KMS-11 (cell line): ENCODE data around the gene CMAS.
"Not testable (repeated sequence)": the region's sequence is repeated elsewhere in the genome, so short reads cannot be mapped to it uniquely, and the experiment has no call there.

Experiments used
- H2AFZ ChIP-seq: fragments of 200-600 bp; sonication (generic); 2 replicates; pipeline ENCODE4 v1.6.1; 2016; ENCODE audit warnings: antibody characterized with exemption, mixed run types, low read depth
- H3K27ac ChIP-seq: fragments of 200-600 bp; sonication (generic); 2 replicates; pipeline ENCODE4 v1.6.1; 2016; ENCODE audit warnings: mild to moderate bottlenecking, mixed run types
- H3K27me3 ChIP-seq: fragments of 200-600 bp; sonication (generic); 2 replicates; pipeline ENCODE4 v1.6.1; 2017; ENCODE audit warnings: mild to moderate bottlenecking, low read depth, mixed run types, moderate library complexity; ENCODE audit not compliant: insufficient read depth
- H3K36me3 ChIP-seq: fragments of 200-600 bp; sonication (generic); 2 replicates; pipeline ENCODE4 v1.6.1; 2017; ENCODE audit warnings: mild to moderate bottlenecking, mixed run types; ENCODE audit not compliant: insufficient read depth
- H3K4me1 ChIP-seq: fragments of 200-600 bp; sonication (generic); 2 replicates; pipeline ENCODE4 v1.6.1; 2016; ENCODE audit warnings: mild to moderate bottlenecking, low read depth, mixed run types; ENCODE audit not compliant: poor library complexity, severe bottlenecking
- H3K4me2 ChIP-seq: fragments of 200-600 bp; sonication (generic); 2 replicates; pipeline ENCODE4 v1.7.0; 2016; ENCODE audit warnings: mild to moderate bottlenecking, mixed run types
- H3K4me3 ChIP-seq: fragments of 200-600 bp; sonication (generic); IDR thresholded peaks from 2 replicates; pipeline ENCODE4 v1.6.1; 2017; ENCODE audit warnings: low read depth, low read length, mixed read lengths; ENCODE audit not compliant: insufficient read depth
- H3K79me2 ChIP-seq: fragments of 200-600 bp; sonication (generic); 2 replicates; pipeline ENCODE4 v1.6.1; 2016; ENCODE audit warnings: low read depth, mixed run types; ENCODE audit not compliant: insufficient read depth
- H3K9ac ChIP-seq: fragments of 200-600 bp; sonication (generic); 2 replicates; pipeline ENCODE4 v1.6.1; 2016; ENCODE audit warnings: mild to moderate bottlenecking, mixed run types
- H4K20me1 ChIP-seq: fragments of 200-600 bp; sonication (generic); 2 replicates; pipeline ENCODE4 v1.6.1; 2016; ENCODE audit warnings: mild to moderate bottlenecking, mixed run types; ENCODE audit not compliant: insufficient read depth
- CTCF ChIP-seq: fragments of 200-600 bp; sonication (generic); conservative IDR thresholded peaks from 2 replicates; pipeline ENCODE4 v1.6.1; 2017; ENCODE audit warnings: low read depth, mild to moderate bottlenecking, antibody characterized with exemption, low read length, moderate library complexity, mixed read lengths

CMAS gene

DNA sequence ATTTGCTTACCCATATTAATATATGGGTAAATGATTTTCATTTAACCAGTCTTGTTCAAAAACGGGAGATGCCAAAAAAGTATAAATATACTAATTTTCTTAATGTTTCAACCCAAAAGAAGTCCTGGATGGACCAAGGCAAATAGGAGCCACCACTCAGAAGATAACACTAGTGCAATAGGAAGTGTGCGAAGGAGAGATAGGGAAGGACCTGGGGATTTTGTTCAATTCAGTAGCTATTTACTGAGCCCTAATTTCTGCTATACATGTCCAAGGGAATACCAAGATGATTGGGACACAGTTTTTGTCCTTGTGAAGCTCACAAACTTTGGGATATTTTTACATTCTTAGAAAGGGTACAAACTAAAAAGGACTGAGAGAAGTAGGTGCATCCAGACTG, 1.5 kb downstream of the CMAS start:
- Histone ChIP-seq H3K27me3 (no peaks in the 10 kb centered on the region), H3K9ac (no peak overlapping the region), H3K4me1 (peaks cover 12% of the 10 kb centered on the region), H3K79me2 (peaks cover 13% of the 10 kb centered on the region; the same call in 1 of the 2 replicates), H3K4me3 (no peak overlapping the region), H3K4me2 (peak overlapping the region; percentile 86), H2AFZ (no peak overlapping the region), H3K36me3 (no peaks in the 10 kb centered on the region), H4K20me1 (no peaks in the 10 kb centered on the region), H3K27ac (no peak overlapping the region)
- TF ChIP-seq CTCF = no peak

GRCh38 chr12:22048351-22049041, 2.5 kb downstream of the CMAS start:
- H3K4me1 ChIP-seq = peaks cover 12% of the 10 kb centered on the region

DNA sequence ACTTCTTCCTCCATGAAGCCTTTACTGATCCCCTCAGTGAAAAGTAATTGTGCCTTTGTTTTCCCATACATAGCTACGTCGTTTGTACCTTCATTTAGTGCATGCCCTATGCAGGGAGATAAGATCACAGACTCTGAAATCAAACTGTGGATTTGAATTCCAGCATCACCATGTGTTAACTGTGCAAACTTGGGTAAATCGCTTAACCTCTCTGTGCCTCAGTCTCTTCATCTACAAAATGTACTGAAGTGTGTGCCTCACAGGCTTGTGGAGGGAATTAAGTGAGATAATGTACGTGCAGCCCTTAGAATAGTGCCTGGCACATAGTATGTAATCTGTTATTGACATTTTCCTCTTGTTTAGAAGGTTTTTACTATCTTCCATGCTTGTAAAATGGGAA, 4.1 kb downstream of the CMAS start:
- Histone ChIP-seq H3K79me2 (peaks cover 13% of the 10 kb centered on the region; the same call in 1 of the 2 replicates), H3K9ac (no peak overlapping the region)

More at GRCh38 chr12:22048351-22049041, 2.5 kb downstream of the CMAS start:
- Histone ChIP-seq H3K36me3 (no peaks in the 10 kb centered on the region), H3K4me3 (no peak overlapping the region), H4K20me1 (no peaks in the 10 kb centered on the region), H3K4me2 (no peak overlapping the region), H3K27me3 (no peaks in the 10 kb centered on the region), H2AFZ (no peak overlapping the region), H3K9ac (no peak overlapping the region), H3K27ac (no peak overlapping the region), H3K79me2 (peaks cover 13% of the 10 kb centered on the region; the same call in 1 of the 2 replicates)
- TF ChIP-seq CTCF = no peak

GRCh38 chr12:22051114-22051698, 5.2 kb downstream of the CMAS start:
- H3K27me3 ChIP-seq = no peaks in the 10 kb centered on the region
- no peaks in the 10 kb centered on the region for H4K20me1 ChIP-seq
- no peak for TF ChIP-seq CTCF
- H3K4me2 ChIP-seq = no peak overlapping the region
- H2AFZ ChIP-seq = no peak overlapping the region
- H3K9ac ChIP-seq = no peak overlapping the region
- H3K79me2 ChIP-seq = peaks cover 13% of the 10 kb centered on the region; the same call in 1 of the 2 replicates
- H3K4me1 ChIP-seq = peaks cover 12% of the 10 kb centered on the region
- H3K36me3 ChIP-seq = no peaks in the 10 kb centered on the region
- H3K27ac ChIP-seq = no peak overlapping the region
- H3K4me3 ChIP-seq = no peak overlapping the region

More for the DNA sequence above, 4.1 kb downstream of the CMAS start:
- Histone ChIP-seq H3K4me2 (no peak overlapping the region), H3K27ac (no peak overlapping the region), H3K27me3 (no peaks in the 10 kb centered on the region), H3K36me3 (no peaks in the 10 kb centered on the region), H4K20me1 (no peaks in the 10 kb centered on the region), H2AFZ (no peak overlapping the region), H3K4me1 (peaks cover 12% of the 10 kb centered on the region), H3K4me3 (no peak overlapping the region)
- TF ChIP-seq CTCF = no peak

- not testable (repeated sequence) for H3K9ac ChIP-seq, H3K4me2 ChIP-seq, H3K27me3 ChIP-seq, H4K20me1 ChIP-seq, H3K36me3 ChIP-seq, H3K79me2 ChIP-seq, H3K27ac ChIP-seq, H3K4me3 ChIP-seq, H2AFZ ChIP-seq, H3K4me1 ChIP-seq
Measured at GRCh38 chr12:22052994-22053393, 7.0 kb downstream of the CMAS start.
